Endothelial cell of umbilical vein (primary cell): Measurements from ENCODE around the gene AP1G2. TPM values are rescaled to one million over a fixed set of nuclear protein-coding genes. Genes with fewer than 3 reads are reported as not detected.

Experiments
- BruUV-seq: library from RNA; stranded (reverse); fragments of 400-500 nt; replicated peaks from 2 replicates; lab custom pipeline; 2021; lab: Mats Ljungman, UMichigan
- CTCF ChIA-PET: fragments of 300-600, 350-600 bp; sonication (Branson Sonifier 250); formaldehyde crosslinking; loops from one replicate; lab custom pipeline; 2021; ENCODE audit warnings: antibody characterized with exemption, inconsistent platforms; lab: Charles Lee
- POLR2A ChIA-PET: fragments of 300-600, 350-600 bp; sonication (Branson Sonifier 250); formaldehyde crosslinking; loops from one replicate; lab custom pipeline; 2021; ENCODE audit warnings: antibody characterized with exemption, inconsistent platforms; lab: Charles Lee
- DNase-seq: peaks from one replicate; pipeline ENCODE4 v3.0.0-alpha.2; 2011; ENCODE audit warnings: low read depth, low spot score
- FAIRE-seq: peaks from 2 replicates; lab custom pipeline; 2011; peaks lifted over from hg19 to GRCh38; lab: Jason Lieb, UNC
- H2AFZ ChIP-seq: 2 replicates; pipeline ENCODE4 v1.6.0; 2012; ENCODE audit warnings: low read depth, low read length, control low read depth, inconsistent platforms
- H3K27ac ChIP-seq: 2 replicates; pipeline ENCODE4 v1.5.1; 2011; ENCODE audit warnings: low read depth, mild to moderate bottlenecking, control low read depth, low read length, moderate library complexity; ENCODE audit not compliant: insufficient read depth
- H3K27me3 ChIP-seq, 2 experiments: 2 replicates each; pipeline versions ENCODE4 v1.6.0 to v1.6.1; 2011; ENCODE audit warnings: low read length in 2 of 2, mixed read lengths in 1 of 2; ENCODE audit not compliant: control insufficient read depth in 2 of 2, insufficient read depth in 2 of 2
- H3K36me3 ChIP-seq, 2 experiments: 2 replicates in 1 of 2; 3 replicates in 1 of 2; pipeline ENCODE4 v1.5.1; 2011; ENCODE audit warnings: low read length in 2 of 2, mild to moderate bottlenecking in 1 of 2, moderate library complexity in 1 of 2; ENCODE audit not compliant: control insufficient read depth in 2 of 2, insufficient read depth in 2 of 2; ENCODE audit errors: extremely low read depth in 1 of 2
- H3K4me1 ChIP-seq: 3 replicates; pipeline ENCODE4 v1.5.1; 2011; ENCODE audit warnings: mild to moderate bottlenecking, low read length; ENCODE audit not compliant: control insufficient read depth, insufficient read depth; ENCODE audit errors: extremely low read depth
- H3K4me2 ChIP-seq: 2 replicates; pipeline ENCODE4 v1.6.1; 2011; ENCODE audit warnings: low read length, control low read depth, mixed read lengths; ENCODE audit not compliant: insufficient read depth
- H3K4me3 ChIP-seq, 3 experiments: fragments of 200-600 bp in 1 of 3; sonication (generic), shearing (Covaris generic) in 1 of 3; replicated peaks in 1 of 3; 2 replicates each; pipeline ENCODE4 v1.5.1; 2011 to 2016; ENCODE audit warnings: control low read depth in 3 of 3, low read length in 3 of 3, mild to moderate bottlenecking in 2 of 3, inconsistent platforms in 1 of 3, low read depth in 1 of 3, moderate library complexity in 1 of 3; ENCODE audit not compliant: insufficient read depth in 1 of 3
- H3K79me2 ChIP-seq: 2 replicates; pipeline ENCODE4 v1.6.0; 2012; ENCODE audit warnings: low read length, inconsistent platforms; ENCODE audit not compliant: control insufficient read depth, insufficient read depth
- H3K9ac ChIP-seq: replicated peaks from 2 replicates; pipeline ENCODE3; 2011; ENCODE audit warnings: low read length, control low read depth; ENCODE audit not compliant: insufficient read depth; ENCODE audit errors: extremely low read depth
- H3K9me1 ChIP-seq: replicated peaks from 3 replicates; pipeline ENCODE4 v1.6.0; 2011; ENCODE audit warnings: mild to moderate bottlenecking, low read length; ENCODE audit not compliant: control insufficient read depth, insufficient read depth; ENCODE audit errors: extremely low read depth
- H3K9me3 ChIP-seq: replicated peaks from 2 replicates; pipeline ENCODE4 v1.5.1; 2012; ENCODE audit warnings: low read length, inconsistent platforms; ENCODE audit not compliant: control insufficient read depth, insufficient read depth
- H4K20me1 ChIP-seq: replicated peaks from 2 replicates; pipeline ENCODE3; 2011; ENCODE audit warnings: mild to moderate bottlenecking, low read length; ENCODE audit not compliant: control insufficient read depth, insufficient read depth; ENCODE audit errors: extremely low read depth
- EZH2 ChIP-seq: IDR thresholded peaks from 2 replicates; pipeline ENCODE4 v1.6.1; 2012; ENCODE audit warnings: borderline replicate concordance, low read depth, mild to moderate bottlenecking, moderate library complexity, low read length, inconsistent platforms; ENCODE audit not compliant: severe bottlenecking
- FOS ChIP-seq: IDR thresholded peaks from 2 replicates; pipeline ENCODE4 v1.6.1; 2011; ENCODE audit warnings: mild to moderate bottlenecking, low read length, moderate library complexity, borderline replicate concordance; ENCODE audit not compliant: insufficient read depth
- GATA2 ChIP-seq: IDR thresholded peaks from 2 replicates; pipeline ENCODE4 v1.7.0; 2011; ENCODE audit warnings: low read depth, mild to moderate bottlenecking, moderate library complexity, mixed read lengths, low read length; ENCODE audit not compliant: insufficient read length, insufficient read depth
- JUN ChIP-seq: IDR thresholded peaks from 2 replicates; pipeline ENCODE4 v1.6.1; 2011; ENCODE audit warnings: borderline replicate concordance, low read depth; ENCODE audit not compliant: insufficient read length, insufficient read depth
- MYC ChIP-seq: IDR thresholded peaks from one replicate; pipeline ENCODE4 v1.6.1; 2011; ENCODE audit warnings: mild to moderate bottlenecking, low read depth, low read length
- POLR2A ChIP-seq: IDR thresholded peaks from 2 replicates; pipeline ENCODE4 v1.6.1; 2012; ENCODE audit warnings: low read depth, mild to moderate bottlenecking, control low read depth, low read length
- POLR2AphosphoS5 ChIP-seq: IDR thresholded peaks from 2 replicates; pipeline ENCODE4 v1.6.1; 2012; ENCODE audit warnings: low read depth, mild to moderate bottlenecking, control low read depth, low read length, moderate library complexity; ENCODE audit not compliant: insufficient read depth
- dilution Hi-C: fragments of 300-500 bp; cut with MboI; formaldehyde crosslinking; loops from one replicate; pipeline ENCODE4 v1.15.0; 2019; ENCODE audit warnings: low sequenced_read_pairs; ENCODE audit not compliant: extremely low pct_ligation_motif_present
- intact Hi-C: fragments of 100-400 bp; cut with micrococcal nuclease; formaldehyde crosslinking; loops from one replicate; pipeline ENCODE4 v1.10.0; 2022
- polyA plus RNA-seq, 4 experiments: library from polyadenylated mRNA; depleted of rRNA in 3 of 4; stranded (reverse) in 3 of 4; unstranded in 1 of 4; fragments of >200 nt; gene quantifications; 2 replicates each; pipeline versions ENCODE4 v1.2.1 to v1.2.3, GENCODE V29; 2011 to 2012; ENCODE audit warnings: missing spikeins in 1 of 4
- total RNA-seq: library from RNA; stranded (reverse); gene quantifications from 2 replicates; pipeline ENCODE4 v1.2.3, GENCODE V29; 2021
- TF ChIP-seq, protein P1 (sequence below): IDR thresholded peaks from 2 replicates; pipeline ENCODE4 v1.6.1; 2011; ENCODE audit not compliant: insufficient read depth, insufficient read length
- TF ChIP-seq, protein P2 (sequence below), 2 donors: IDR thresholded peaks; 1 replicate in 1 of 2; 2 replicates in 1 of 2; pipeline ENCODE4 v1.5.1; 2011; ENCODE audit warnings: low read length in 2 of 2, mild to moderate bottlenecking in 2 of 2, moderate library complexity in 2 of 2, control low read depth in 1 of 2, inconsistent platforms in 1 of 2, low read depth in 1 of 2; ENCODE audit not compliant: insufficient read depth in 1 of 2; ENCODE audit errors: extremely low read depth in 1 of 2

AP1G2 gene
- total and polyA plus RNA-seq, 2 donors (not counting 3 experiments of a cell fraction or from before 2014, with no cell fraction given), result 39.0 to 55.8 TPM

GRCh38 chr14:23572524-23572828, 4.9 kb upstream of the AP1G2 start:
- no peak overlapping the region for H3K27ac ChIP-seq
- H3K79me2 ChIP-seq, result no peaks in the 10 kb centered on the region
- H2AFZ ChIP-seq, result no peak overlapping the region
- BruUV-seq, result no TSS peak
- H4K20me1 ChIP-seq, result no peaks in the 10 kb centered on the region
- FAIRE-seq (no peak), DNase-seq (no peak)
- H3K4me2 ChIP-seq, result no peak overlapping the region
- H3K4me3 ChIP-seq, result no peak overlapping the region
- no peaks in the 10 kb centered on the region for H3K36me3 ChIP-seq
- no peaks in the 10 kb centered on the region for H3K9me3 ChIP-seq
- TF ChIP-seq EZH2 (no peak), MYC (no peak), FOS (no peak), JUN (no peak)
- TF ChIP-seq, protein P1, sequence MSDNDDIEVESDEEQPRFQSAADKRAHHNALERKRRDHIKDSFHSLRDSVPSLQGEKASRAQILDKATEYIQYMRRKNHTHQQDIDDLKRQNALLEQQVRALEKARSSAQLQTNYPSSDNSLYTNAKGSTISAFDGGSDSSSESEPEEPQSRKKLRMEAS, result no peak
- no peaks in the 10 kb centered on the region for H3K9me1 ChIP-seq
- ChIA-PET CTCF (interaction anchor here (1.6 to 3.6 kb wide), 2 partner anchors 14 to 16 kb away, joined by 5 to 12 read pairs; no protein-coding TSS in a partner anchor), POLR2A (no interaction called here)
- H3K4me1 ChIP-seq, result no peaks in the 10 kb centered on the region
- no peak overlapping the region for H3K9ac ChIP-seq
- intact Hi-C loops, result no loop called here
- peaks cover 24 to 34% of the 10 kb centered on the region in 2 experiments for H3K27me3 ChIP-seq
- dilution Hi-C loops, result no loop called here

GRCh38 chr14:23571701-23572523, 4.3 kb upstream of the AP1G2 start:
- FAIRE-seq (no peak), DNase-seq (no peak)
- intact Hi-C loops, result no loop called here
- no peak overlapping the region for H3K9ac ChIP-seq
- H3K4me1 ChIP-seq, result peaks cover 3% of the 10 kb centered on the region
- POLR2A ChIA-PET, result no interaction called here
- no peaks in the 10 kb centered on the region for H3K36me3 ChIP-seq
- no peak for TF ChIP-seq POLR2A
- no peak for TF ChIP-seq POLR2AphosphoS5
- TF ChIP-seq, protein P2, sequence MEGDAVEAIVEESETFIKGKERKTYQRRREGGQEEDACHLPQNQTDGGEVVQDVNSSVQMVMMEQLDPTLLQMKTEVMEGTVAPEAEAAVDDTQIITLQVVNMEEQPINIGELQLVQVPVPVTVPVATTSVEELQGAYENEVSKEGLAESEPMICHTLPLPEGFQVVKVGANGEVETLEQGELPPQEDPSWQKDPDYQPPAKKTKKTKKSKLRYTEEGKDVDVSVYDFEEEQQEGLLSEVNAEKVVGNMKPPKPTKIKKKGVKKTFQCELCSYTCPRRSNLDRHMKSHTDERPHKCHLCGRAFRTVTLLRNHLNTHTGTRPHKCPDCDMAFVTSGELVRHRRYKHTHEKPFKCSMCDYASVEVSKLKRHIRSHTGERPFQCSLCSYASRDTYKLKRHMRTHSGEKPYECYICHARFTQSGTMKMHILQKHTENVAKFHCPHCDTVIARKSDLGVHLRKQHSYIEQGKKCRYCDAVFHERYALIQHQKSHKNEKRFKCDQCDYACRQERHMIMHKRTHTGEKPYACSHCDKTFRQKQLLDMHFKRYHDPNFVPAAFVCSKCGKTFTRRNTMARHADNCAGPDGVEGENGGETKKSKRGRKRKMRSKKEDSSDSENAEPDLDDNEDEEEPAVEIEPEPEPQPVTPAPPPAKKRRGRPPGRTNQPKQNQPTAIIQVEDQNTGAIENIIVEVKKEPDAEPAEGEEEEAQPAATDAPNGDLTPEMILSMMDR (IDR thresholded peaks at IDR 0.05; ENCODE audit: extremely low read depth in 1 of 2, insufficient read depth in 1 of 2, low read depth in 1 of 2, low read length in 2 of 2), result no peak
- TF ChIP-seq JUN, result no peak
- TF ChIP-seq, protein P1, result no peak
- TF ChIP-seq GATA2, result no peak
- TF ChIP-seq MYC, result no peak
- TF ChIP-seq EZH2, result no peak
- no peak for TF ChIP-seq FOS
- no peaks in the 10 kb centered on the region for H3K9me1 ChIP-seq
- no TSS peak for BruUV-seq
- H3K79me2 ChIP-seq, result no peaks in the 10 kb centered on the region
- CTCF ChIA-PET, result interaction anchor here (1.5 to 3.6 kb wide), 4 partner anchors 10 to 339 kb away, joined by 4 to 12 read pairs (median 5); no protein-coding TSS in a partner anchor
- H3K27ac ChIP-seq, result no peak overlapping the region
- H3K4me2 ChIP-seq, result no peak overlapping the region
- H4K20me1 ChIP-seq, result no peaks in the 10 kb centered on the region
- dilution Hi-C loops, result no loop called here
- H3K27me3 ChIP-seq, result peaks cover 23 to 29% of the 10 kb centered on the region in 2 experiments
- no peaks in the 10 kb centered on the region for H3K9me3 ChIP-seq
- no peak overlapping the region for H2AFZ ChIP-seq
- H3K4me3 ChIP-seq, result no peak overlapping the region
